Spleen (tissue), 7 donors: ENCODE data around the gene KLHL2.

Experiments
- POLR2A ChIP-seq, 3 donors: fragments of 450-650 bp; IDR thresholded peaks; one replicate each; pipeline ENCODE4 v1.5.1; 2017; ENCODE audit warnings: antibody characterized with exemption in 3 of 3, mild to moderate bottlenecking in 1 of 3
- POLR2AphosphoS5 ChIP-seq, 3 donors: sonication (generic); formaldehyde crosslinking; IDR thresholded peaks; one replicate each; pipeline ENCODE4 v1.5.1; 2017; ENCODE audit warnings: antibody characterized with exemption in 3 of 3
- TF ChIP-seq, protein P1 (sequence below), 11 experiments: fragments of 200-600 bp in 7 of 11; fragments of 450-650 bp in 4 of 11; sonication (generic) in 4 of 11; IDR thresholded peaks in 8 of 11; conservative IDR thresholded peaks in 3 of 11; 1 replicate in 7 of 11; 2 replicates in 4 of 11; pipeline versions ENCODE4 v1.4.0 to v1.8.0; 2016 to 2021; ENCODE audit warnings: antibody characterized with exemption in 11 of 11, inconsistent platforms in 4 of 11, mild to moderate bottlenecking in 1 of 11
- donor health status: DM: no; HTN: no; CAD: no; lungs with moderate emphysema.
- donor health status: DM: no; HTN: no; CAD: no.
- donor health status: DM: no; HTN: no; CAD: no.

DNA sequence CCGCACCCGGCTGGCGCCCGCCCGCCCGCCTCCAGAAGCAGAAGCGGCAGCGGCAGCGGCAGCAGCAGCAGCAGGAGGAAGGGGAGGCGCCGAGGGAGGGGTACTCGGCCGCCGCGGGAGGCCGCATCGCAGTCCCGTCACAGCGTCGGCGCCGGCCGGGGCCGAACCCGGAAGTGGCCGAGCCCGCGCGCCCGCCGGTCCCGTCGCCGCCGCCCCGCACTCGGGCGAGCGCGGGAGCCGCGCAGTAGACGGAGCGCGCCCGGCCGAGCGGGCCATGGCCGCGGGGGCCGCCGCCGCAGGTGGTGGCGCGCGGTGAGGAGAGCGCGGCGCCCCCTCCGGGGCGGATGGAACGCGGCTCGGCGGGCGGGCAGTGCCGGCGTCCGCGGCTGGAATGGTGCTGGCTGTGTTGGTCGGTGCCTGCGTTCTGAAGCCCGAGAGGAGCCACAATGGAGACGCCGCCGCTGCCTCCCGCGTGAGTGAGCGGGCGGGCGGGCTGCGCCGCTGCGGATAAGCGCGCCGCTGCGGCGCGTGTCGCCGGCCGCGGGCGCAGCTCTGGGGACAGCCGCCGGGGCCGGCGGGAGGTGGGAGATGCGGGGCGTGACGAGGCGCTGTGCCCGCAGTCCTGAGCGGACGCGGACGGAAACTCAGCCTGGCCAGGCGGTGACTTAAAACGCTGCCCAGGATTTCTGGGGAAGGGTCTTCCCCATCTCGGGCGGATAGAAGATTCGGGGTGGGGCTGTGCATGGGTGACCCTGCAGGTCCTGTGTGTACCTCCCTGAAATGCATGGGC lies at the start of gene KLHL2:
- TF ChIP-seq, protein P1, sequence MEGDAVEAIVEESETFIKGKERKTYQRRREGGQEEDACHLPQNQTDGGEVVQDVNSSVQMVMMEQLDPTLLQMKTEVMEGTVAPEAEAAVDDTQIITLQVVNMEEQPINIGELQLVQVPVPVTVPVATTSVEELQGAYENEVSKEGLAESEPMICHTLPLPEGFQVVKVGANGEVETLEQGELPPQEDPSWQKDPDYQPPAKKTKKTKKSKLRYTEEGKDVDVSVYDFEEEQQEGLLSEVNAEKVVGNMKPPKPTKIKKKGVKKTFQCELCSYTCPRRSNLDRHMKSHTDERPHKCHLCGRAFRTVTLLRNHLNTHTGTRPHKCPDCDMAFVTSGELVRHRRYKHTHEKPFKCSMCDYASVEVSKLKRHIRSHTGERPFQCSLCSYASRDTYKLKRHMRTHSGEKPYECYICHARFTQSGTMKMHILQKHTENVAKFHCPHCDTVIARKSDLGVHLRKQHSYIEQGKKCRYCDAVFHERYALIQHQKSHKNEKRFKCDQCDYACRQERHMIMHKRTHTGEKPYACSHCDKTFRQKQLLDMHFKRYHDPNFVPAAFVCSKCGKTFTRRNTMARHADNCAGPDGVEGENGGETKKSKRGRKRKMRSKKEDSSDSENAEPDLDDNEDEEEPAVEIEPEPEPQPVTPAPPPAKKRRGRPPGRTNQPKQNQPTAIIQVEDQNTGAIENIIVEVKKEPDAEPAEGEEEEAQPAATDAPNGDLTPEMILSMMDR (IDR thresholded peaks at IDR 0.05 in 8 of 11, conservative IDR thresholded peaks at IDR 0.05 in 3 of 11) = no peak
- TF ChIP-seq POLR2AphosphoS5 (IDR thresholded peaks at IDR 0.05) (peak; percentile 75 to 88 (median 81)), POLR2A (IDR thresholded peaks at IDR 0.05) (peak in 2 of 3 donors; percentile 12 to 58)
